Mucosa of descending colon (tissue), 3 donors: ENCODE results near the gene GCNT3. TPM values are rescaled to one million over a fixed set of nuclear protein-coding genes. Genes with fewer than 3 reads are reported as not detected.
A peak's percentile ranks its signal among the peaks of the same experiment; 100 is the strongest.

Experiments
- ATAC-seq: fragments of 200-7000 bp; cut with Tn5 transposase; one replicate; pipeline ENCODE4 v1.9.1; 2020; ENCODE audit warnings: mild to moderate bottlenecking, moderate library complexity
- DNase-seq, 3 donors: peaks; one replicate each; pipeline ENCODE4 v3.0.0-alpha.2; 2020
- H3K36me3 ChIP-seq: fragments of 200-600 bp; one replicate; pipeline ENCODE4 v1.8.0; 2021; ENCODE audit warnings: low read depth, mild to moderate bottlenecking
- H3K4me1 ChIP-seq: fragments of 200-600 bp; one replicate; pipeline ENCODE4 v1.8.0; 2021; ENCODE audit warnings: low read depth, mild to moderate bottlenecking
- H3K4me3 ChIP-seq: fragments of 200-600 bp; one replicate; pipeline ENCODE4 v1.8.0; 2021; ENCODE audit warnings: mild to moderate bottlenecking
- H3K9me3 ChIP-seq: fragments of 200-600 bp; one replicate; pipeline ENCODE4 v1.8.0; 2021; ENCODE audit warnings: mild to moderate bottlenecking
- intact Hi-C, 2 donors: fragments of 100-400 bp; cut with DNase I in 1 of 2; cut with micrococcal nuclease in 1 of 2; formaldehyde crosslinking; loops; one replicate each; pipeline versions ENCODE4 v1.11.0 to v1.11.1; 2022; cut with DNase I, micrococcal nuclease
- total RNA-seq, 3 donors: library from RNA; stranded (reverse); fragmentation: NEBNext Ultra II Directional in 2 of 3; extraction: Animal tissue kit (Norgen Biotek cat#: 25700) in 2 of 3; gene quantifications; one replicate each; pipeline versions ENCODE4 v1.2.1 to v1.2.4, GENCODE V29; 2021 to 2023
- TF ChIP-seq, protein P1 (sequence below): fragments of 200-600 bp; IDR thresholded peaks from one replicate; pipeline ENCODE4 v1.8.0; 2022; ENCODE audit warnings: antibody characterized with exemption, mild to moderate bottlenecking
- donor health status: DM: no; HTN: no; CAD: no; lungs with moderate emphysema.
- donor health status: DM: no; HTN: no; CAD: no.
- donor health status: DM: no; HTN: yes; CAD: no.

The GCNT3 gene
- total RNA-seq, 3 donors from 2014 or later, result 239 to 506 (median 426) TPM

DNA sequence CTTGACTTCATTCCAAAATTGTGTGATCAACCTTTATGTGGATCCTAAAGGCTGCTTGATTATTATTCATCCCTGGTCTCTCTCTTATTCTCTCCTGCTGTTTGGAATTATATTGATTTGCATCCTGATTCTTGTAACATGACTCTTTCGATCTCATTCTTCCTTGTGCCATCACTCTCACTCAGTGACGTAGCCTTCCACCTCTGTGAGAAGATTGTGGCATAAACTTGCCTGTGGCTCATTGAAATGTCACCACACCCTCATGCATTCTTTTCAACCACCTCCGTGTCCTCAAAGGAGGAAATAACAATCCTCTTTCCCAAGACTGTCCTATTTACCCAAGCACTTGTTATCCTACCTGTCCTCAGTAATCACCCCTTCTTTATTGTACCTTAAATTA, 41.3 kb upstream of the GCNT3 start:
- intact Hi-C loops, result no loop called here

DNA sequence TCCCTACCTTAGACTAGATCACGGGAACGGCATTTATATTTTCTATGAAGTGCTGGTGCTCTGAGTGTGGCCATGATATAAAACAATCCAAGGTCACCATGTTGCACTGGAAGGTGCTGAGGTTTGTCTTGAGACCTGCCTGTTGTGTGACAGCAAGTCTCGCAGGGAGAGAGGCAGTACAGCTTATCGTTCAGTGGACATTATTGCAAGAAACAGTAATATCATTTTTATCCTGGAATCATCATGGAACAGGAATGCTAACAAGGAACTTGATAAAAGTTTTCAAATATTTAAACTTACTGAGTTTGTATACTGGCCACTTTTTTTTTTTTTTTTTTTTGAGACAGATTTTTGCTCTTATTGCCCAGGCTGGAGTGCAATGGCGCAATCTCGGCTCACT, 40.0 kb upstream of the GCNT3 start:
- DNase-seq (no peak), ATAC-seq (no peak)
- Histone ChIP-seq H3K36me3 (no peaks in the 10 kb centered on the region), H3K9me3 (no peaks in the 10 kb centered on the region), H3K4me1 (peaks cover 26% of the 10 kb centered on the region), H3K4me3 (no peak overlapping the region)
- intact Hi-C loops, result no loop called here
- TF ChIP-seq, protein P1, sequence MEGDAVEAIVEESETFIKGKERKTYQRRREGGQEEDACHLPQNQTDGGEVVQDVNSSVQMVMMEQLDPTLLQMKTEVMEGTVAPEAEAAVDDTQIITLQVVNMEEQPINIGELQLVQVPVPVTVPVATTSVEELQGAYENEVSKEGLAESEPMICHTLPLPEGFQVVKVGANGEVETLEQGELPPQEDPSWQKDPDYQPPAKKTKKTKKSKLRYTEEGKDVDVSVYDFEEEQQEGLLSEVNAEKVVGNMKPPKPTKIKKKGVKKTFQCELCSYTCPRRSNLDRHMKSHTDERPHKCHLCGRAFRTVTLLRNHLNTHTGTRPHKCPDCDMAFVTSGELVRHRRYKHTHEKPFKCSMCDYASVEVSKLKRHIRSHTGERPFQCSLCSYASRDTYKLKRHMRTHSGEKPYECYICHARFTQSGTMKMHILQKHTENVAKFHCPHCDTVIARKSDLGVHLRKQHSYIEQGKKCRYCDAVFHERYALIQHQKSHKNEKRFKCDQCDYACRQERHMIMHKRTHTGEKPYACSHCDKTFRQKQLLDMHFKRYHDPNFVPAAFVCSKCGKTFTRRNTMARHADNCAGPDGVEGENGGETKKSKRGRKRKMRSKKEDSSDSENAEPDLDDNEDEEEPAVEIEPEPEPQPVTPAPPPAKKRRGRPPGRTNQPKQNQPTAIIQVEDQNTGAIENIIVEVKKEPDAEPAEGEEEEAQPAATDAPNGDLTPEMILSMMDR, result no peak

More for the DNA sequence above, 41.3 kb upstream of the GCNT3 start:
- Histone ChIP-seq H3K4me1 (peaks cover 38% of the 10 kb centered on the region), H3K9me3 (no peaks in the 10 kb centered on the region), H3K4me3 (no peak overlapping the region), H3K36me3 (no peaks in the 10 kb centered on the region)
- ATAC-seq (peak; percentile 87), DNase-seq (peak in 1 of 3 donors; percentile 77)
- TF ChIP-seq, protein P1, result no peak

DNA sequence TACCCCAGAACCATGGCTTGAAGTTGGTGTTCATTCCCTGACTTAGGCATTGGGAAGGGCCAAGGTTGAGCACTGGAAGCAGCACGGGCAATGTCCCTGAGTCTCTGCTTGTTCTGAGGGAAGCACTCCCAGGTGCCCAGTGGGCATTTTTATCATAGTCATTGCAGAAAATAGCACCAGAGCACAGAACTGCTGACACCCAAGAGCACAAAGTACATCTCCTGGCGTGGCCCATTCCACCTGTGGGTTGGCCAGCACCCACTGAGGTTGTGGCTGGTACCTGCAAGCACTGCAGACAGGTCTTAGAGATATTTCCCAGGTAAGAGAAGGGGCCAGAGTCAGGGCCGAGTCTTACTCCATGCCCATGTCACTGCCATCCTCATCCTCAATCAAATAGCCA, 28.5 kb upstream of the GCNT3 start:
- TF ChIP-seq, protein P1, result no peak
- peaks cover 2% of the 10 kb centered on the region for H3K4me1 ChIP-seq
- H3K36me3 ChIP-seq, result no peaks in the 10 kb centered on the region
- no peaks in the 10 kb centered on the region for H3K9me3 ChIP-seq
- no peak overlapping the region for H3K4me3 ChIP-seq
- ATAC-seq (peak; percentile 23), DNase-seq (no peak)
- intact Hi-C loops, result no loop called here

- H3K4me3 ChIP-seq, result no peak overlapping the region
- no peak for DNase-seq
- intact Hi-C loops, result no loop called here
- H3K36me3 ChIP-seq, result no peaks in the 10 kb centered on the region
- TF ChIP-seq, protein P1, result no peak
- ATAC-seq, result peak; percentile 84
- no peaks in the 10 kb centered on the region for H3K9me3 ChIP-seq
- H3K4me1 ChIP-seq, result peaks cover 10% of the 10 kb centered on the region
These were observed 24.3 kb upstream of the GCNT3 start for GRCh38 chr15:59587085-59587826.

GRCh38 chr15:59590027-59590426, 21.6 kb upstream of the GCNT3 start:
- H3K4me1 ChIP-seq, result peaks cover 27% of the 10 kb centered on the region

More at GRCh38 chr15:59590027-59590426, 21.6 kb upstream of the GCNT3 start:
- intact Hi-C loops, result no loop called here
- no peaks in the 10 kb centered on the region for H3K36me3 ChIP-seq
- ATAC-seq (no peak), DNase-seq (no peak)
- TF ChIP-seq, protein P1, result no peak
- no peaks in the 10 kb centered on the region for H3K9me3 ChIP-seq
- no peak overlapping the region for H3K4me3 ChIP-seq
